ENCODE results near the gene MMP27. TPM values are rescaled to one million over a fixed set of nuclear protein-coding genes. Genes with fewer than 3 reads are reported as not detected.

Gene MMP27
- polyA plus RNA-seq, 1 donor (not counting 4 experiments of a cell fraction or from before 2014, with no cell fraction given), result not detected

DNA sequence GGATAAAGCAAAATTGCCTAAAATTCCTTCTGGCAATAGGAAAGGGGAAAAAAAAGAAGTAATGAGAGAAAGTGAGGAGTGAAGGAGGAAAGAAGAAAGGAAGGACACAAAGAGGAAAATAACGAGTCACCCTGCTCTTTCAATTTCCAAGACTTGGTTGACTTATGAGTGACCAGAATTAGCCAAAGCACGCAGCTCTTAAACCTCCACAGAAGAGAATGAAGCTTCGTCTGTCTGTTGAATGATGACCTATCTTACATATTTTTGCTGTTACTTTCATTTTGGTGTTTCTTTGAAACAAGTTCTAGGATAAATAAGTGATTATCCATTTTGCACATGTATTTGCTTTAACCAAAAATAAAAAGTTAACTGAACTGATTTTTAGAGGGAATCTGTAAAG lies 728 bp downstream of the MMP27 start:
- no peaks in the 10 kb centered on the region for H3K27me3 ChIP-seq (ENCODE audit: control insufficient read depth, extremely low read depth, insufficient read depth, low read length)
- no peaks in the 10 kb centered on the region for H3K9me1 ChIP-seq (ENCODE audit: control insufficient read depth, extremely low read depth, insufficient read depth, low read length)
- H3K79me2 ChIP-seq (ENCODE audit: control insufficient read depth, insufficient read depth, low read length), result no peaks in the 10 kb centered on the region
- H3K9ac ChIP-seq (ENCODE audit: control insufficient read depth, extremely low read depth, insufficient read depth, low read length), result no peak overlapping the region
- TF ChIP-seq, protein P1, sequence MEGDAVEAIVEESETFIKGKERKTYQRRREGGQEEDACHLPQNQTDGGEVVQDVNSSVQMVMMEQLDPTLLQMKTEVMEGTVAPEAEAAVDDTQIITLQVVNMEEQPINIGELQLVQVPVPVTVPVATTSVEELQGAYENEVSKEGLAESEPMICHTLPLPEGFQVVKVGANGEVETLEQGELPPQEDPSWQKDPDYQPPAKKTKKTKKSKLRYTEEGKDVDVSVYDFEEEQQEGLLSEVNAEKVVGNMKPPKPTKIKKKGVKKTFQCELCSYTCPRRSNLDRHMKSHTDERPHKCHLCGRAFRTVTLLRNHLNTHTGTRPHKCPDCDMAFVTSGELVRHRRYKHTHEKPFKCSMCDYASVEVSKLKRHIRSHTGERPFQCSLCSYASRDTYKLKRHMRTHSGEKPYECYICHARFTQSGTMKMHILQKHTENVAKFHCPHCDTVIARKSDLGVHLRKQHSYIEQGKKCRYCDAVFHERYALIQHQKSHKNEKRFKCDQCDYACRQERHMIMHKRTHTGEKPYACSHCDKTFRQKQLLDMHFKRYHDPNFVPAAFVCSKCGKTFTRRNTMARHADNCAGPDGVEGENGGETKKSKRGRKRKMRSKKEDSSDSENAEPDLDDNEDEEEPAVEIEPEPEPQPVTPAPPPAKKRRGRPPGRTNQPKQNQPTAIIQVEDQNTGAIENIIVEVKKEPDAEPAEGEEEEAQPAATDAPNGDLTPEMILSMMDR (optimal IDR thresholded peaks at IDR 0.05 in 1 of 3, IDR thresholded peaks at IDR 0.05 in 1 of 3, conservative IDR thresholded peaks at IDR 0.05 in 1 of 3; ENCODE audit: extremely low read depth in 1 of 3, insufficient read depth in 2 of 3, low read length in 3 of 3), result no peak
- no peak overlapping the region for H3K4me3 ChIP-seq (ENCODE audit: control insufficient read depth in 2 of 3, extremely low read depth in 1 of 3, insufficient read depth in 2 of 3, low read depth in 1 of 3, low read length in 3 of 3)
- dilution Hi-C loops (cut with MboI; ENCODE audit: extremely low pct_ligation_motif_present, low sequenced_read_pairs), result no loop called here
- no peak overlapping the region for H3K4me2 ChIP-seq (ENCODE audit: control insufficient read depth, extremely low read depth, insufficient read depth, low read depth, low read length)
- H4K20me1 ChIP-seq (ENCODE audit: control insufficient read depth, extremely low read depth, insufficient read depth, low read length), result no peaks in the 10 kb centered on the region
- DNase-seq (ENCODE audit: low read depth, low spot score), result no peak
- no peak for FAIRE-seq
- H3K36me3 ChIP-seq (ENCODE audit: control insufficient read depth in 2 of 2, extremely low read depth in 1 of 2, insufficient read depth in 2 of 2, low read length in 2 of 2), result no peaks in the 10 kb centered on the region
- no peaks in the 10 kb centered on the region for H3K4me1 ChIP-seq (ENCODE audit: control insufficient read depth, extremely low read depth, insufficient read depth, low read length)
- H3K27ac ChIP-seq (ENCODE audit: control insufficient read depth, insufficient read depth, low read length), result no peak overlapping the region
- H3K9me3 ChIP-seq (ENCODE audit: control insufficient read depth, low read depth, low read length), result no peaks in the 10 kb centered on the region
- H2AFZ ChIP-seq (ENCODE audit: control insufficient read depth, low read length), result no peak overlapping the region

DNA sequence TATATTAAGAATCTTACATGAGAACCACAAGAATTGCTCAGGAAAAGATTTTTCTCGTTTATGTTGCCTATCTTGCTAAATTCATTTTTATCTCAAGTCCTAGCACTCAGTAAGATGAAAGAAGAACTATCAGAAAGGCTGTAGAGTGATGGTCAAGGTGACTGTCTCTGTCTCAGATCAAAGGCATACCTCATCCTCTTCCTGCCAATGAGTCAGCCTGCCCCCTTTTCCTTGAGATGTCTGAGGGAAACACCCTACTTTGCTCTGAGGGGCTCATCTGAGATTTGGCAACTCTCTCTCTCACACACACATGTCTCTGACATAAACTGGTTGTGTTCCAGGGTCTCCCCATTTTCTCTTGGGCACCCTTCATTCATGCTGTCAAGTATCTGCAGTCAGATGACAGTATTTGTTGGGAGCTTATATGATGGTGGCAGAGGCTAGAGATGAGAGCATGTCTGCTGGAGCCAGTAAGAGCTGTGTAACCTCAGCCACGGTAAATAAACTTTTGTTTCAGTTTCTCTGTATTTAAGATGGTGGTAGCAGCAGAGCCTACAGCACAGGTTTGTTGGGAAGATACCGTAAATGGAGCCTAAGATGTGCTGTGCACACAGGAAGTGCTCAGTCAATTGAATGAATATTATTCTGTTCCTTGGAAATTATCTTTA lies 1.6 kb downstream of the MMP27 start:
- Histone ChIP-seq H3K27me3 (ENCODE audit: control insufficient read depth, extremely low read depth, insufficient read depth, low read length) (no peaks in the 10 kb centered on the region), H3K4me2 (ENCODE audit: control insufficient read depth, extremely low read depth, insufficient read depth, low read depth, low read length) (no peak overlapping the region), H2AFZ (ENCODE audit: control insufficient read depth, low read length) (no peak overlapping the region), H4K20me1 (ENCODE audit: control insufficient read depth, extremely low read depth, insufficient read depth, low read length) (no peaks in the 10 kb centered on the region), H3K4me1 (ENCODE audit: control insufficient read depth, extremely low read depth, insufficient read depth, low read length) (no peaks in the 10 kb centered on the region), H3K4me3 (ENCODE audit: control insufficient read depth in 2 of 3, extremely low read depth in 1 of 3, insufficient read depth in 2 of 3, low read depth in 1 of 3, low read length in 3 of 3) (no peak overlapping the region), H3K9ac (ENCODE audit: control insufficient read depth, extremely low read depth, insufficient read depth, low read length) (no peak overlapping the region), H3K36me3 (ENCODE audit: control insufficient read depth in 2 of 2, extremely low read depth in 1 of 2, insufficient read depth in 2 of 2, low read length in 2 of 2) (no peaks in the 10 kb centered on the region), H3K27ac (ENCODE audit: control insufficient read depth, insufficient read depth, low read length) (no peak overlapping the region), H3K9me1 (ENCODE audit: control insufficient read depth, extremely low read depth, insufficient read depth, low read length) (no peaks in the 10 kb centered on the region), H3K9me3 (ENCODE audit: control insufficient read depth, low read depth, low read length) (no peaks in the 10 kb centered on the region), H3K79me2 (ENCODE audit: control insufficient read depth, insufficient read depth, low read length) (no peaks in the 10 kb centered on the region)
- TF ChIP-seq, protein P1 (optimal IDR thresholded peaks at IDR 0.05 in 1 of 3, IDR thresholded peaks at IDR 0.05 in 1 of 3, conservative IDR thresholded peaks at IDR 0.05 in 1 of 3; ENCODE audit: extremely low read depth in 1 of 3, insufficient read depth in 2 of 3, low read length in 3 of 3), result no peak
- TF ChIP-seq EZH2 (IDR thresholded peaks at IDR 0.05; ENCODE audit: low read length), result no peak
- DNase-seq (ENCODE audit: low read depth, low spot score) (no peak), FAIRE-seq (no peak)
- dilution Hi-C loops (cut with MboI; ENCODE audit: extremely low pct_ligation_motif_present, low sequenced_read_pairs), result no loop called here

Measured in keratinocyte (primary cell).